Ishikawa (cell line): ENCODE results near the gene KCNIP3.
A peak's percentile ranks its signal among the peaks of the same experiment; 100 is the strongest.

Experiments used
- CEBPB ChIP-seq: IDR thresholded peaks from 2 replicates; pipeline ENCODE4 v1.6.1; 2012
- EP300 ChIP-seq: IDR thresholded peaks from 2 replicates; pipeline ENCODE4 v1.6.1; 2012; ENCODE audit warnings: borderline replicate concordance
- FOXM1 ChIP-seq: IDR thresholded peaks from 2 replicates; pipeline ENCODE4 v1.6.1; 2012; ENCODE audit warnings: low read depth, borderline replicate concordance
- NFIC ChIP-seq: IDR thresholded peaks from 2 replicates; pipeline ENCODE4 v1.6.1; 2012
- RAD21 ChIP-seq: IDR thresholded peaks from 2 replicates; pipeline ENCODE4 v1.6.1; 2012; ENCODE audit warnings: low read depth
- REST ChIP-seq: IDR thresholded peaks from 2 replicates; pipeline ENCODE4 v1.6.1; 2012; ENCODE audit warnings: low read depth, mild to moderate bottlenecking
- TAF1 ChIP-seq: IDR thresholded peaks from 2 replicates; pipeline ENCODE4 v1.6.1; 2012; ENCODE audit warnings: low read depth, mild to moderate bottlenecking
- TCF12 ChIP-seq: IDR thresholded peaks from 2 replicates; pipeline ENCODE4 v1.6.1; 2012; ENCODE audit warnings: low read depth
- YY1 ChIP-seq: IDR thresholded peaks from 2 replicates; pipeline ENCODE4 v1.6.1; 2012; ENCODE audit warnings: low read depth
- ZBTB7A ChIP-seq: IDR thresholded peaks from 2 replicates; pipeline ENCODE4 v1.6.1; 2012; ENCODE audit warnings: low read depth
- TF ChIP-seq, protein P1 (sequence below): IDR thresholded peaks from 2 replicates; pipeline ENCODE4 v1.6.1; 2012

Gene KCNIP3

GRCh38 chr2:95281071-95281470, 16.1 kb upstream of the KCNIP3 start:
- no peak for TF ChIP-seq REST
- TF ChIP-seq YY1, result no peak
- TF ChIP-seq CEBPB, result no peak
- TF ChIP-seq FOXM1, result no peak

DNA sequence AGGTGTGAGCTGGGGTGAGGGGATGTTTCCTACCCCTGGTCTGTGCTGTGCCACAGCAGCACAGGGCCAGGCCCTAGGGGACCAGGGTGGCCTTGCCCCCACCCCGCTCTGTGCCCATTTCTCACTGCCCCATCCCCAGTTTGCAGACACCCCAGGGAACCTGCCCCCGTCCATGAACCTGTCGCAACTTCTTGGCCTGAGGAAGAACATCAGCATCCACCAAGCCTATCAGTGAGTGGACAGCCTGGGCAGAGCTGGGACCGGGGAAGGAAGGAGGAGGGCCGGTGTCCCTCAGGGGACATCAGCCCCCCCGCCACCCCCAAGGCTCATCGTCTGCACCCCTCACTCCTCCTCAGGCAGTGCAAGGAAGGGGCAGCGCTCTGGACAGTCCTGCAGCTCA, 15.4 kb upstream of the KCNIP3 start:
- TF ChIP-seq REST, result no peak
- TF ChIP-seq CEBPB, result no peak
- no peak for TF ChIP-seq NFIC
- TF ChIP-seq, protein P1, sequence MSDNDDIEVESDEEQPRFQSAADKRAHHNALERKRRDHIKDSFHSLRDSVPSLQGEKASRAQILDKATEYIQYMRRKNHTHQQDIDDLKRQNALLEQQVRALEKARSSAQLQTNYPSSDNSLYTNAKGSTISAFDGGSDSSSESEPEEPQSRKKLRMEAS, result no peak
- TF ChIP-seq RAD21, result no peak
- no peak for TF ChIP-seq TCF12
- no peak for TF ChIP-seq FOXM1
- TF ChIP-seq EP300, result no peak

DNA sequence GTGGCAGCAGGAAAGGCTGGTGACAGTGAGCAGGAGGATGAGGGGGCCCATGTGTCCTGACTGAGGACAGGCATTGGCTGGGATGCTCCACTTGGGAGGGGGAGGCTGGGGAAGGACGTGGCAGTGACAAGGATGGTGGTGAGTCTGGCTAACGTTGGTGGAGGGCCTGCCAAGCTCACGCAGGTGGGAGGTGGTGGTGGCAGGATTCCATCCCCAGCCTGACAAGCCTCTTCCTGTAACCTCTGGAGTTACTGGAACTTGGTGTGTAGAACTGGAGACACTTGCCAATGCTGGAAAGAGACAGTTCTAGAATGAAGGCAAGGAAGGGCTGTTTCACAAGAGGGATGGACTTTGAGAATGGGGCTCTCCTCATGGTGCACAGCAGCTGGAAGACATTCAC, 14.7 kb upstream of the KCNIP3 start:
- TF ChIP-seq RAD21 (no peak), FOXM1 (no peak), ZBTB7A (no peak), REST (no peak), CEBPB (no peak), TAF1 (no peak)
- TF ChIP-seq, protein P1, result no peak

- no peak for TF ChIP-seq REST
- TF ChIP-seq EP300, result no peak
- TF ChIP-seq, protein P1, result no peak
- TF ChIP-seq CEBPB, result no peak
- TF ChIP-seq TCF12, result no peak
Measured at GRCh38 chr2:95283562-95283961, 13.6 kb upstream of the KCNIP3 start.

- TF ChIP-seq YY1 (no peak), REST (peak; percentile 83)
Measured at GRCh38 chr2:95284886-95285541, 12.1 kb upstream of the KCNIP3 start.
